SK-N-SH (cell line): Measurements from ENCODE around the gene ATP2B2. TPM values are rescaled to one million over a fixed set of nuclear protein-coding genes. Genes with fewer than 3 reads are reported as not detected.

Experiments
- CTCF ChIA-PET: fragments of 300-600, 350-600 bp; formaldehyde crosslinking; extraction: SDS; loops from one replicate; lab custom pipeline; 2021; lab: Yijun Ruan, JAX
- POLR2A ChIA-PET: fragments of 350-600 bp; sonication (Branson Sonifier 250); formaldehyde crosslinking; extraction: SDS; loops from one replicate; lab custom pipeline; 2020; ENCODE audit warnings: antibody characterized with exemption, inconsistent platforms; lab: Yijun Ruan, JAX
- DNase-seq: peaks from one replicate; pipeline ENCODE4 v3.0.0; 2012
- H2AFZ ChIP-seq: fragments of 200-600 bp; sonication (generic); 2 replicates; pipeline ENCODE4 v1.8.1; 2016; ENCODE audit warnings: antibody characterized with exemption, mild to moderate bottlenecking, low read depth
- H3F3A ChIP-seq: fragments of 200-600 bp; sonication (generic); replicated peaks from 2 replicates; pipeline ENCODE3; 2016; ENCODE audit warnings: antibody characterized with exemption, mild to moderate bottlenecking; ENCODE audit not compliant: insufficient read depth
- H3K27ac ChIP-seq, 2 experiments: fragments of 200-500 bp in 1 of 2; fragments of 200-600 bp in 1 of 2; sonication (Bioruptor generic) in 1 of 2; sonication (generic), shearing (Covaris generic) in 1 of 2; 2 replicates each; pipeline versions ENCODE4 v1.5.1 to v1.6.1; 2014 to 2016; ENCODE audit warnings: low read depth in 2 of 2, inconsistent platforms in 1 of 2, low read length in 1 of 2, mild to moderate bottlenecking in 1 of 2, mixed read lengths in 1 of 2
- H3K27me3 ChIP-seq: fragments of 200-600 bp; sonication (generic), shearing (Covaris generic); 2 replicates; pipeline ENCODE4 v1.6.1; 2016; ENCODE audit warnings: mixed run types; ENCODE audit not compliant: insufficient read depth
- H3K36me3 ChIP-seq, 2 experiments: fragments of 200-500 bp in 1 of 2; fragments of 200-600 bp in 1 of 2; sonication (Bioruptor generic) in 1 of 2; sonication (generic) in 1 of 2; replicated peaks in 1 of 2; 2 replicates each; pipeline versions ENCODE3 to v1.5.1; 2014 to 2016; ENCODE audit warnings: low read length in 1 of 2, mild to moderate bottlenecking in 1 of 2; ENCODE audit not compliant: insufficient read depth in 2 of 2, control insufficient read depth in 1 of 2
- H3K4me1 ChIP-seq, 2 experiments: fragments of 200-500 bp in 1 of 2; fragments of 200-600 bp in 1 of 2; sonication (Bioruptor generic) in 1 of 2; sonication (generic), shearing (Covaris generic) in 1 of 2; 2 replicates each; pipeline versions ENCODE4 v1.5.1 to v1.6.1; 2014 to 2016; ENCODE audit warnings: low read depth in 1 of 2, low read length in 1 of 2, mixed run types in 1 of 2; ENCODE audit not compliant: insufficient read depth in 2 of 2, control insufficient read depth in 1 of 2
- H3K4me2 ChIP-seq: fragments of 200-600 bp; sonication (generic), shearing (Covaris generic); 2 replicates; pipeline ENCODE4 v1.6.1; 2017; ENCODE audit warnings: mixed run types
- H3K4me3 ChIP-seq, 2 experiments: fragments of 200-500 bp in 1 of 2; fragments of 200-600 bp in 1 of 2; sonication (Bioruptor generic) in 1 of 2; sonication (generic), shearing (Covaris generic) in 1 of 2; 2 replicates each; pipeline versions ENCODE4 v1.5.1 to v1.8.1; 2014 to 2016; ENCODE audit warnings: low read depth in 2 of 2, inconsistent platforms in 1 of 2, low read length in 1 of 2, mild to moderate bottlenecking in 1 of 2, mixed read lengths in 1 of 2, moderate library complexity in 1 of 2
- H3K79me2 ChIP-seq: fragments of 200-600 bp; sonication (generic); 2 replicates; pipeline ENCODE4 v1.8.1; 2017; ENCODE audit warnings: mild to moderate bottlenecking; ENCODE audit not compliant: insufficient read depth
- H3K9ac ChIP-seq: fragments of 200-600 bp; sonication (generic); 2 replicates; pipeline ENCODE4 v1.6.1; 2017; ENCODE audit warnings: mixed run types
- H3K9me2 ChIP-seq: fragments of 200-600 bp; sonication (generic); 2 replicates; pipeline ENCODE4 v1.6.1; 2017; ENCODE audit warnings: mixed run types
- H3K9me3 ChIP-seq: fragments of 200-600 bp; sonication (generic); 2 replicates; pipeline ENCODE4 v1.6.1; 2017; ENCODE audit warnings: mixed run types, mild to moderate bottlenecking, moderate library complexity
- H4K20me1 ChIP-seq: fragments of 200-600 bp; sonication (generic); 2 replicates; pipeline ENCODE4 v1.6.1; 2017; ENCODE audit warnings: mild to moderate bottlenecking, mixed run types; ENCODE audit not compliant: insufficient read depth
- CHD2 ChIP-seq: fragments of 150-350 bp; IDR thresholded peaks from 2 replicates; pipeline ENCODE4 v1.6.1; 2018; ENCODE audit warnings: low read length; ENCODE audit not compliant: partially characterized antibody
- ELF1 ChIP-seq: IDR thresholded peaks from 2 replicates; pipeline ENCODE4 v1.4.0; 2012
- EP300 ChIP-seq, 2 experiments: IDR thresholded peaks; 2 replicates each; pipeline versions ENCODE4 v1.4.0 to v1.6.1; 2012; ENCODE audit warnings: borderline replicate concordance in 1 of 2, low read depth in 1 of 2, low read length in 1 of 2
- FOXJ3 ChIP-seq: sonication (generic); formaldehyde crosslinking; IDR thresholded peaks from 2 replicates; pipeline ENCODE4 v1.5.1; 2020; ENCODE audit warnings: mild to moderate bottlenecking, missing genetic modification reagents
- FOXM1 ChIP-seq: IDR thresholded peaks from 2 replicates; pipeline ENCODE4 v1.4.0; 2012; ENCODE audit warnings: low read depth, mild to moderate bottlenecking
- GABPA ChIP-seq: IDR thresholded peaks from 2 replicates; pipeline ENCODE4 v1.4.0; 2012; ENCODE audit warnings: low read depth, mild to moderate bottlenecking
- MXI1 ChIP-seq: IDR thresholded peaks from 2 replicates; pipeline ENCODE4 v1.6.1; 2012; ENCODE audit warnings: mild to moderate bottlenecking, low read depth, low read length, improper control_type of control experiment
- NFIC ChIP-seq: IDR thresholded peaks from 2 replicates; pipeline ENCODE4 v1.4.0; 2012; ENCODE audit warnings: borderline replicate concordance
- POLR2AphosphoS5 ChIP-seq: IDR thresholded peaks from 2 replicates; pipeline ENCODE4 v1.6.1; 2012; ENCODE audit warnings: low read depth, low read length
- RAD21 ChIP-seq: IDR thresholded peaks from 2 replicates; pipeline ENCODE4 v1.6.1; 2012; ENCODE audit warnings: mild to moderate bottlenecking, low read length
- SIN3A ChIP-seq: IDR thresholded peaks from 2 replicates; pipeline ENCODE4 v1.6.1; 2012; ENCODE audit warnings: low read depth, mild to moderate bottlenecking, low read length, moderate library complexity, borderline replicate concordance
- YY1 ChIP-seq: IDR thresholded peaks from 2 replicates; pipeline ENCODE4 v1.4.0; 2012; ENCODE audit warnings: low read depth, mild to moderate bottlenecking
- WGBS: methylation state at CpG from one replicate; pipeline ENCODE4 v1.1.6; 2017; ENCODE audit warnings: low lambda C conversion rate; 5-methylcytosine and 5-hydroxymethylcytosine counted together
- polyA plus RNA-seq, 3 experiments: library from polyadenylated mRNA; depleted of rRNA; stranded (reverse); fragments of >200 nt; gene quantifications; 2 replicates each; pipeline ENCODE4 v1.2.3, GENCODE V29; 2012
- TF ChIP-seq, protein P1 (sequence below): IDR thresholded peaks from 2 replicates; pipeline ENCODE4 v1.4.0; 2012; ENCODE audit warnings: low read depth
- TF ChIP-seq, protein P2 (sequence below): IDR thresholded peaks from 2 replicates; pipeline ENCODE4 v1.4.0; 2012; ENCODE audit warnings: low read depth, borderline replicate concordance
- TF ChIP-seq, protein P3 (sequence below): fragments of 150-350 bp; IDR thresholded peaks from 2 replicates; pipeline ENCODE4 v1.6.1; 2016; ENCODE audit warnings: mild to moderate bottlenecking, low read depth, low read length
- TF ChIP-seq, protein P4 (sequence below): IDR thresholded peaks from 2 replicates; pipeline ENCODE4 v1.4.0; 2012; ENCODE audit warnings: low read depth, borderline replicate concordance
- TF ChIP-seq, protein P5 (sequence below): fragments of 150-350 bp; IDR thresholded peaks from 2 replicates; pipeline ENCODE4 v1.6.1; 2017; ENCODE audit warnings: antibody characterized with exemption, low read length, low read depth, borderline replicate concordance

The ATP2B2 gene
- polyA plus RNA-seq, 1 of the 3 experiments (the other 2 are of a cell fraction): 0.15 TPM

DNA sequence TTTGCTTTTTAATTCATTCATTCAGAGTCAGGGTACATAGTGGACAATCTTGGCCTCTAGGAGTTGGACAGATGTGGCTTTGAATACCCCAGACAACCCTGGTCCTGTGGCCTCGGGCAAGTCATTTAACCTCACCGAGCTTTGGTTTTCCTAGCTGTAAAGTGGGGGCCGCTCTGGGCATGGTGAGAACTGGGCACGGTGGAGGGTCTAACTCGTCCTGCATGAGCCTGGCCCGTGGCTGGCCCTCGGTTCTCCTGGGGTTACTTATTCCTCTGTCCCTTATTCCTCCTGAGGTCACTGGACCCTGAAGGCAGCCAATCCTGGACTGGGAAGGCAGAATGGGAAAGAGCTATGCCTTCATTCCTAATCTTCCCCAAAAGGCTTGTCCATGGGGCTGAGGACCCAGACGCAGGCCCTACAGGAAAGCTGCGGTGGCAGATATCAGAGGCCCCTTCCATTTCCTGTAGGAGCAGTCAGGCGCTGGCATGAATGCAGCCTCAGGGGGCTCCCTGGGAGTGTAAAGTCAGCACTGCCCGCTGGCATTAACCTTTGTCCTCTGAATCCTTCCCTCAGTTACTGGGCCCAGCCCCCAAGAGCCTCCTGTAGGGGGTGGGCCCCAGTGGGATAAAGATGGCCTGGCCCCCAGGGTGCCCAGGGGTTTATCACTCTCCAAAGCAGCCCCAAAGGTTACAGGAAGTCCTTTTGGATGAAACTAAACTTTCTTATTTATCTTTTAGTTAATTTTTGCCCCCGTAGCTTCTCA lies 166.6 kb downstream of the ATP2B2 start:
- Histone ChIP-seq H3K9me2 (no peaks in the 10 kb centered on the region), H3K4me2 (no peak overlapping the region), H4K20me1 (no peaks in the 10 kb centered on the region), H3K4me1 (no peaks in the 10 kb centered on the region), H2AFZ (no peak overlapping the region), H3K9ac (no peak overlapping the region), H3F3A (no peaks in the 10 kb centered on the region), H3K4me3 (no peak overlapping the region), H3K36me3 (no peaks in the 10 kb centered on the region), H3K27me3 (0 out of 2 replicates have a peak, but pooled peaks cover 12% of the 10 kb centered on the region), H3K79me2 (no peaks in the 10 kb centered on the region), H3K9me3 (no peaks in the 10 kb centered on the region), H3K27ac (no peak overlapping the region)
- ChIA-PET POLR2A (no interaction called here), CTCF (interaction anchor here (0.6 to 11.5 kb wide), 6 partner anchors 18 to 400 kb away, joined by 3 to 166 read pairs (median 4); partner anchors contain the start of gene SEC13)
- WGBS: 53% methylated on average over 9 of the region's 12 CpGs
- TF ChIP-seq, protein P1, sequence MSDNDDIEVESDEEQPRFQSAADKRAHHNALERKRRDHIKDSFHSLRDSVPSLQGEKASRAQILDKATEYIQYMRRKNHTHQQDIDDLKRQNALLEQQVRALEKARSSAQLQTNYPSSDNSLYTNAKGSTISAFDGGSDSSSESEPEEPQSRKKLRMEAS: no peak
- TF ChIP-seq NFIC (no peak), FOXM1 (no peak), GABPA (no peak), YY1 (no peak), RAD21 (no peak), SIN3A (no peak), MXI1 (no peak), CHD2 (no peak), POLR2AphosphoS5 (no peak), FOXJ3 (CRISPR knock-in tag) (no peak), EP300 (IDR thresholded peaks at IDR 0.05; ENCODE audit: borderline replicate concordance in 1 of 2, low read depth in 1 of 2, low read length in 1 of 2) (no peak), ELF1 (no peak)
- TF ChIP-seq, protein P2, sequence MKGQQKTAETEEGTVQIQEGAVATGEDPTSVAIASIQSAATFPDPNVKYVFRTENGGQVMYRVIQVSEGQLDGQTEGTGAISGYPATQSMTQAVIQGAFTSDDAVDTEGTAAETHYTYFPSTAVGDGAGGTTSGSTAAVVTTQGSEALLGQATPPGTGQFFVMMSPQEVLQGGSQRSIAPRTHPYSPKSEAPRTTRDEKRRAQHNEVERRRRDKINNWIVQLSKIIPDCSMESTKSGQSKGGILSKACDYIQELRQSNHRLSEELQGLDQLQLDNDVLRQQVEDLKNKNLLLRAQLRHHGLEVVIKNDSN: no peak
- TF ChIP-seq, protein P3, sequence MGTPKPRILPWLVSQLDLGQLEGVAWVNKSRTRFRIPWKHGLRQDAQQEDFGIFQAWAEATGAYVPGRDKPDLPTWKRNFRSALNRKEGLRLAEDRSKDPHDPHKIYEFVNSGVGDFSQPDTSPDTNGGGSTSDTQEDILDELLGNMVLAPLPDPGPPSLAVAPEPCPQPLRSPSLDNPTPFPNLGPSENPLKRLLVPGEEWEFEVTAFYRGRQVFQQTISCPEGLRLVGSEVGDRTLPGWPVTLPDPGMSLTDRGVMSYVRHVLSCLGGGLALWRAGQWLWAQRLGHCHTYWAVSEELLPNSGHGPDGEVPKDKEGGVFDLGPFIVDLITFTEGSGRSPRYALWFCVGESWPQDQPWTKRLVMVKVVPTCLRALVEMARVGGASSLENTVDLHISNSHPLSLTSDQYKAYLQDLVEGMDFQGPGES: no peak
- TF ChIP-seq, protein P4, sequence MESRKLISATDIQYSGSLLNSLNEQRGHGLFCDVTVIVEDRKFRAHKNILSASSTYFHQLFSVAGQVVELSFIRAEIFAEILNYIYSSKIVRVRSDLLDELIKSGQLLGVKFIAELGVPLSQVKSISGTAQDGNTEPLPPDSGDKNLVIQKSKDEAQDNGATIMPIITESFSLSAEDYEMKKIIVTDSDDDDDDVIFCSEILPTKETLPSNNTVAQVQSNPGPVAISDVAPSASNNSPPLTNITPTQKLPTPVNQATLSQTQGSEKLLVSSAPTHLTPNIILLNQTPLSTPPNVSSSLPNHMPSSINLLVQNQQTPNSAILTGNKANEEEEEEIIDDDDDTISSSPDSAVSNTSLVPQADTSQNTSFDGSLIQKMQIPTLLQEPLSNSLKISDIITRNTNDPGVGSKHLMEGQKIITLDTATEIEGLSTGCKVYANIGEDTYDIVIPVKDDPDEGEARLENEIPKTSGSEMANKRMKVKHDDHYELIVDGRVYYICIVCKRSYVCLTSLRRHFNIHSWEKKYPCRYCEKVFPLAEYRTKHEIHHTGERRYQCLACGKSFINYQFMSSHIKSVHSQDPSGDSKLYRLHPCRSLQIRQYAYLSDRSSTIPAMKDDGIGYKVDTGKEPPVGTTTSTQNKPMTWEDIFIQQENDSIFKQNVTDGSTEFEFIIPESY: no peak
- TF ChIP-seq, protein P5, sequence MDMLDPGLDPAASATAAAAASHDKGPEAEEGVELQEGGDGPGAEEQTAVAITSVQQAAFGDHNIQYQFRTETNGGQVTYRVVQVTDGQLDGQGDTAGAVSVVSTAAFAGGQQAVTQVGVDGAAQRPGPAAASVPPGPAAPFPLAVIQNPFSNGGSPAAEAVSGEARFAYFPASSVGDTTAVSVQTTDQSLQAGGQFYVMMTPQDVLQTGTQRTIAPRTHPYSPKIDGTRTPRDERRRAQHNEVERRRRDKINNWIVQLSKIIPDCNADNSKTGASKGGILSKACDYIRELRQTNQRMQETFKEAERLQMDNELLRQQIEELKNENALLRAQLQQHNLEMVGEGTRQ: no peak
- no peak for DNase-seq
